GM15510 (cell line): ENCODE data around the gene TPPP.
"Not testable (repeated sequence)": the region's sequence is repeated elsewhere in the genome, so short reads cannot be mapped to it uniquely, and the experiment has no call there.

Experiments used
- POLR2A ChIP-seq: IDR thresholded peaks from 3 replicates; pipeline ENCODE4 v1.6.1; 2011; ENCODE audit warnings: borderline replicate concordance; ENCODE audit not compliant: insufficient read length; ENCODE audit errors: extremely low read depth

TPPP gene

DNA sequence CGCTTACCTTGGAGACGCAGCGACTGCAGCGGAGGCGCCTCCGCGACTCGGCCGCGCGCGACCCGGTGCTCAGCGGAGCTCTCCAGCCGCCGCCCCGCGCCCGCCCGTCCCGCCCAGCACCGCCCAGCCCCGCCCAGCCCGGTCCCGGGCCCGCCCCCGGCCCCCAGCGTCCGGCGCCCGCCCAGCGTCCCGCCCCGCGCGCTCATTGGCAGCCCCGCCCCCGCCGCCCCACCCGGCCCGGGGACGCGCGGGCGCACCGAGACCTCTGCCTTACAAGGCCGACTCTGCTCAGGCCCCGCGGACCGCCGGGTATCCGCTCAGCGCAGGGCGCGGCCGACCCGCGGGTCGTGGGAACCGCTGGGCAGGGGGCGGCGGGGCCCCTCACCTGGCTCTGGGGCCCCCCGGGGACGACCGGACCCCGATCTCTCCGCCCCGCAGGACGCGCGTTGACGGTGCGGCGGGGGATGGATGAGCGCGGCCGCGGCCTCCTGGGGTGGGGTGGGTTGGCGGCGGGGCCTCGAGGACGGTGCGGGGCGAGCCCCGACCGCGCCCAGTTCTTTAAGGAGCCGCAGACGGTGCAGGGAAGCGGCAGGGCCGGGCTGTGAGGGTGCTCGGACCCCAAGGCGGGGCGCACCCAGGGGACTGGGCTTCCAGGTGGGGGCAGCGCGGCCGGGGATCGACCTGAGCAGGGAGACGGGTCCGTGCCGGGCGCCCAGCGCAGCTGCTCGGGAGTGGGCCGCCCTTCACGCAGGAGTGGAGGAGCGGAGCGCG, at the start of gene TPPP:
Gene TPPP (minus strand): TSS at position 82 of the 771 bp plus-strand sequence. CDS start 15,292 bp downstream, outside the sequence.
- TF ChIP-seq POLR2A, result not testable (repeated sequence)

DNA sequence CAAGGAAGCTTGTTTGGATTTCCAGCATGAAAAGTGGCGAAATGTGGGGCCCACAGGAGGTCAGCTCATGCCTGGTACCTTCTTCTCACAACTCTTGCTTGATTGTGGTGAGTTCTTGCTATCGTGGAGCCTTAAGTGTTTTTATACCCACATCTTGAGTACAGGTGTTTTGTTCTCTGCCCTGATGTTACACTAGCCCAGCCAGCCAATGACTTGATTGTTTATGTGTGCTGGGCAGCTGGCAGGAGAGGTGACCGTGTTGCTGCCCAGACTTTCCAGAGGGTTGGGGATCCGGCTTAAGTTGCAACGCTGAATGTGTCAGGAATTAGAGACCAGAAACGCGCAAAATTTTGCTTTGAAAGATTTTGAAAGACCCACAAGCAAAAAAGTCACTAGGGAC, 24.0 kb upstream of the TPPP start:
- TF ChIP-seq POLR2A, result no peak

DNA sequence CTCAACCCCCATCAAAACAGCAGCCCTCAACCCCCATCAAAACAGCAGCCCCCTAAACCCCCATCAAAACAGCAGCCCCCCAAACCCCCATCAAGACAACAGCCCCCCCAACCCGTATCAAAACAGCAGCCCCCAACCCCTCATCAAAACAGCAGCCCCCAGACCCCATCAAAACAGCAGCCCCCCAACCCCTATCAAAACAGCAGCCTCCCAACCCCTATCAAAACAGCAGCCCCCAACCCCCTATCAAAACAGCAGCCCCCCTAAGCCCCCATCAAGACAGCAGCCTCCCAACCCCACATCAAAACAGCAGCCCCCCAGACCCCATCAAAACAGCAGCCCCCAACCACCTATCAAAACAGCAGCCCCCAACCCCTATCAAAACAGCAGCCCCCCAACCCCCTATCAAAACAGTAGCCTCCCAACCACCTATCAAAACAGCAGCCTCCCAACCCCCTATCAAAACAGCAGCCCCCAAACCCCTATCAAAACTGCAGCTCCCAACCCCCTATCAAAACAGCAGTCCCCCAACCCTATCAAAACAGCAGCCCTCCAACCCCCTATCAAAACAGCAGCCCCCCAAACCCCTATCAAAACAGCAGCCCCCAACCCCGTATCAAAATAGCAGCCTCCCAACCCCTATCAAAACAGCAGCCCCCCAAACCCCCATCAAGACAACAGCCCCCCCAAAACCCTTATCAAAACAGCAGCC, 1.2 kb downstream of the TPPP start:
- TF ChIP-seq POLR2A, result no peak

DNA sequence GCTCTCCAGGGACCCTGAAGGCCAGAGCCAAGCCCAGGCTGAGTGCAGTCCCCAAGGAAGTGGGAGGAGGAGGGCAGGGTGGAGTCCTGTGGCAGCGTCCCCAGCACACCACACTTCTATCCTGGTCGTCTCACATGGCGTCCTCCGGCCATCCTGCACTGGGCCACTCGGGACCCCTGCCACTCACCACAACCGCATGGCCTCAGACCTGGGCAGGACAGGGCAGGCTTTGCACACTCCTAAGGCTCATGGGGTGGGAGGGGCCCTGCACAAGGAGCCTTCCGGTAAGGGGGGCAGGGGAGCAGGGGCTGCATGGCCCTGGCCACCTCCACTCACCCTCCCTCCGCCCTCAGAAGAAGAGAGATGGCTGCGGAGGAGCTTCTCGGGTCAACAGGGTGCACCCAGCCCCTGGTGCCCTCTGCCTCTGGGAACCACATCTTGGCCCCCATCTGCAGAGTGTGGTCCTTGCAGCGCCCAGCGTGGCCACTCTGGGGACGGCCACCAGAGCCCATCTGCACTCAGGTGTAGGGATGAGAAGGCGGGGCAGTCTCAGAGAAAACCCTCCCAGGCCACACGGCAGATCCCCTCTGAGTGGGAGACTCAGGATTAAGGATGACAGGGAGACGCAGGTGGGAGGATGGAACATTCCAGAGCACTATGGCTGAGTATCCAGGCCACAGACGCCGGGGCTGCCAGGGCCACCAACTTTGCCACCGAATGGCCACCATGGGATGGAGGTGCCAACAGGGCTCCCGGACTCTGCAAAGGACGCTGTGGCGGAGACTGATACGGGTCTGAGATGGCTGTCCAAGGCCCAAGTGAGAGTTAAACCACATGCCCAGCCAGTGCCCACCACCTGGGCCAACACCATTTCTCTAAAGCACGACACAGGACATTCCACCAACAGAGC, 7.6 kb downstream of the TPPP start:
- no peak for TF ChIP-seq POLR2A

DNA sequence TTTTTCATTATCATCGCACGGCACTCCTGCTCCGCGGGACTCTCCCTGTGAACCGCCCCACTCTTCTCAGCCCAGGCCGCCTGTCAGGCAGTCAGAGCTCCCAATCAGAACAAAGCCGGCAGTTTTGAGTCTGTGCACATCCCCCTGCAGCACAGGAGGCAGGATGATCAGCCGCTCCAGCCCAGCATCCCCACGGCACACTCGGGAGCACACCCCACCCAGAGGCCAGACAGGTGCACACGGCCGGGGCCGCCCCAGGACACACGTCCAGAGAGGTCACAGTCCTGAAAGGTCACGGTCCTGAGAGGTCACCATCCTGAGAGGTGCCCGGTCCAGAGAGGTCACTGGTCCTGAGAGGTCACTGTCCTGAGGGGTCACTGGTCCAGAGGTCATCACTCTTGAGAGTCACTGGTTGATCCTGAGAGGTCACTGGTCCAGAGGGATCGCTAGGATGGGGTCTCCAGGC, 8.4 kb downstream of the TPPP start:
- no peak for TF ChIP-seq POLR2A

DNA sequence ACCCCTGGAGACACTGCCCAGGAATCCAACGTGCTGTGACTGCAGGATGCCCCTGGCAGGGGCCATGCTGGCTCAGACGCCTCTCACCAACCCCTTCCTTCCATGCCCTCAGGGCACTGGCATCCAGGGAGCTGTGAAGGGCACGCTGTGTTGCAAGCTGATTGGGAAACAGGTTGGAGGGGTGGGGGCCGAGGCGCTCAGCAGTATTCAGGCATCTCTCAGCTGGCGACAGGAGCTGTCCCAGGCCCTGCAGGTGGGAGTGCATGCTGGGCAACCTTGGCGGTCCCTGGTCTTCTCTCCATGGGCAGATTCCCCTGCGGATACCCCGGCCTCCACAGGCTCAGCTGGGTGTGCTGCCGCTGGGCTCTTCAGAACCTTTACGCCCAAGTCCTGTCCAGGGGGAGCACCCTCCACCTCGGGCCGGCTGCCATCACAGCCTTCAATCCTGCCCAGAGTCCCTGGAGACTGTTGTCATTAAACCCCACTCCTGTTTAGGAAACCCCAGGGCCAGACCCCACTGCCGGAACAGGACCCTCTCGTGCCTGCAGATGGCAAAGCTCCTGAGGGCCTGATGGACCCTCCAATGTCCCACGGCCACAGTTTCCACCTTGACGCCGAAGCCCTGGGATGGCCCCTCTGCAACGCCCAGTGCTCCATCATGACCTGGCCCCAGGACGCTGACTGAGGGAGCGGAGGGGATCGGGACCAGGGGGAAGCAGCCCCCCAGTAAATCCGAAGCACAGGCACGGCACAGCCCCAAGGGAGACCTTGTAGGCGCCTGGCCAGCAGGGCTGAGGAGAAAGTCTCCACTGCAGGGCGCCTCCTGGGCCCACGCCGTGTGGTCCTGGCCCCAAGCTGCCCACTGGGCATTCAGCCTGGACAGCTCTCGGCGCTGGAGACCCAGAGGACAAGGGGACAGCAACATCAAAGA, 9.3 kb downstream of the TPPP start:
- TF ChIP-seq POLR2A, result no peak

DNA sequence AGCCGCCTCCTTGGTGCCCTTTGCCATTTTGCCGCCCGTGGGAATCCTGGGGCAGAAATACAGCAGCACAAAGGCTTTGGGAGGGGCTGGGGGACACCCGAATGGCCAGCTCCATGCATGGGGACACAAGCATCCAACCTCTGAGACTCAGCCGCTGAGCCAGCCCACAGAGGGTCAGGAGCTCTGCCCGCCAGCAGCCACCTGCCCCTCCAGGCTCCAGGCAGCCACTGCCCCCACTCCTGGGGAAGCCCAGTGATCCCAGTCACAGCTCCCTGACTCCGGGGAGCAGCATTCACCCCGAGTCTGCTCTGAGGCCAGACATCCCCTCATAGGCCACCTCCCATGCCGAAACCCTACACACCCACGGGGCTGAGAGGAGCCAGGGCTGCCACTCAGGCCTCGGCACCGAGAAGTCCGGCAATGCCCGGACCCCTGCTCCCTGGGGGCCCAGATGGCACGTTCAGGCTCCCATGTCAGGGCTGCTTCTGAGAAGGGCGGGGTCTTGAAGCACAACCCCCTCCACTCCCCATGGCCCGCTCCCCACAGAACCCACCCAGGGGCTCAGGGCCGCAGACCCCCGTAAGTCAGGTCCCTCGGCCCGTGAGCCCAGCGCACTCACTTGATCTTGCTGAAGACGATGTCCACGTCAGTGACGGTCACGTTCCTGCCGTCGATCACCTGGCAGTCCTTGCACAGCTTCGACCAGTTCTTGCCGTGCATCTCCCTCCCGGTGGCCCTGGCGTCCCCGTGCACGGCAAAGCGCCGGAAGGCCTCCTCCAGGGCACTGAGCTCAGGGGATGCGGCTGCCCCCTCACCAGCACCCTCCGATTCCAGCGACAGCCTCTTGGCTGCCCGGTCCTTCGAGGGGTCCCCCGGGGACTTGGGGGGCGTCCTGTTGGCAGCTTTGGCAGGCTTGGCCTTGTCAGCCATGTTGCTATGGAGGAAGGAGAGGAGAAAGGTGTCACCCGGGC, 15.7 kb downstream of the TPPP start:
- TF ChIP-seq POLR2A, result no peak

DNA sequence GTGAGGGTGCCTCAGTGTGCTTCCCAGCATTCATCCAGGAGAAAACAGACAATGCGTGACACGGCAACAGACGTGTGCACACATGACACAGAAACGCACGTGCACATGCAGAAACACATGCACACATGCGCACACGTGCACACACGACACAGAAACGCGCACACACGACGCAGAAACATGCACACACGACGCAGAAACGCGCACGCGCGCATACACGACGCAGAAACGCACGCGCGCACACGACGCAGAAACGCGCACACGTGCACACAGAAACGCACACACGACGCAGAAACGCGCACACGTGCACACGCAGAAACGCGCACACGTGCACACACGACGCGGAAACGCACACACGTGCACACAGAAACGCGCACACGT, 16.5 kb downstream of the TPPP start:
- no peak for TF ChIP-seq POLR2A

DNA sequence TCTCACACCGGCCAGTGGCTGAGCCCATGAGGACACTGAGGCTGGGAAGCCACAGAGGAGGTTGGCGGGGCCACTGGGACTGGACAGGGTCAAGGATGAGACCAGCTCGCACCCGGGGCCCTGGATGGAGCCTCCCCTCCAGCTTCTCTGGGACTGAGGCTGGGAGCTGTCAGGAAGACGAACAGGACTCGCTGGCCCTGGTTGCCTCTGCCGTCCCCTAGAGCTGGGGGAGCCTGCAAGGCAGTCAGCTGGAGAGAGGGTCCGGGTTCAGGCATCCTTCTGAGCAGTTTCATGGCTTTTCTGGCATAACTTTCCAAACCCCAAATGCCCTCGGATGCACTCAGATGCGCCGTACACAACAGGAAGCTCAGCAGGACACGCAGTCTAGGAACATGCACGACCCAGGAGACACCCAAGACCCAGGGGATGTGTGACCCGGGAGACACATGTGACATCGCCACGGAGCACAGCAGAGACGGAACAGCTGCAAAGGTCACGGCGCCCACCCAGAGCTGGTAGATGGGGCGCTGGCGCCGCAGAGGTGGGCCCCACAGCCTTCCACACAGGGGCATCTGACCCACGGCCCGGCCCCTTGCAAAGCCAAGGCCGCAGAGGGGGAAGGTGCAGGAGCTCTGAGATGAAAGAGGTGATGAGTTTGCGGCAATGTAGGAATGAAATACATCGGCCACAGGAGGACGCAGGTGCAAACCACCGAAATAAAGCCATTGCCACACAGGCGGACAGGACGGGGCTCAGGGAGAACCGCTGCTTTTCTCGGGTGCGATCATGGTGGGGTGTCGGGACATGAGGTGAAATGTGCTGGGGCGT, 17.1 kb downstream of the TPPP start:
- TF ChIP-seq POLR2A, result no peak

DNA sequence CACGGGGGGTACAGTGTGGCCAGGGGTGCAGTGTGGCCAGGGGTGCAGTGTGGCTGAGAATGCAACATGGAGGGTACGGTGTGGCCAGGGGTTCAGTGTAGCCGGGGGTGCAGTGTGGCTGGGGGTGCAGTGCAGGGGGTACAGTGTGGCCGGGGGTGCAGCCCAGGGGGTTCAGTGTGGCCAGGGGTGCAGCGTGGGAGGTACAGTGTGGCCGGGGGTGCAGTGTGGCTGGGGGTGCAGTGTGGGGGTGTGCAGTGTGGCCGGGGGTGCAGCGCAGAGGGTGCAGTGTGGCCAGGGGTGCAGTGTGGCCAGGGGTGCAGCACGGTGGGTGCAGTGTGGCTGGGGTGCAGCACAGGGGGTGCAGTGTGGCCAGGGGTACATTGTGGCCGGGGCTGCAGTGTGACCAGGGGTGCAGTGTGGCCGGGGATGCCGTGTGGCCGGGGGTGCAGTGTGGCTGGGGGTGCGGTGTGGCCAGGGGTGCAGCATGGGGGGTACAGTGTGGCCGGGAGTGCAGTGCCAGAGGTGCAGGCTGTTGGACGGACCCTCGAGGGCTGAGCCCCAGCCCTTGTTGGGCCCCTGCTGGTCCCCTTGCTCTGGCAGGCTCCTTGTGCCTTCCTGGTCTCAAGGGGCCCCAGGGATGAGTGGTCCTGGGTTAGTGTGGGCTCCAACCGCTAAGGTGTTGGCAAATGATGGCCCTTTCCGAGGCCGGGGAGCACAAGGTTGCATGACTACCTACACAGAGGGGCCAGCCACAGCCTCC, 17.9 kb downstream of the TPPP start:
- no peak for TF ChIP-seq POLR2A

DNA sequence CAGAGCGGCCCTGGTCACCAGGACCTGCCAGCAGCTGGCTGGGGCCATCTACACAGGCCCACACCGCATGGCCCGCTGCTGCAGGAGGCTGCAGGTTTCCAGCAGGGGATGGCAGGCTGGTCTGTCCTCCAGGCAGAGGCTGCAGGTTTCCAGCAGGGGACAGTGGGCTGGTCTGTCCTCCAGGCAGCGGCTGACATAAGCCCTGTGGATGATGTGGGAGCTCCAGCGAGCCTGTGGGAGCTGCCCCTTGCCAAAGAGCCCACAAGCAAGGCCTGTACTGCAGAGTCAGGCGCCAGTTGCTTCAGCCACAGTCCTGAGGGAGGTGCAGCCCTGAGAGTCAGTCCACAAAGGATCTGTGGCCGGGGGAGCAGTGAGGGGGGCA, 18.5 kb downstream of the TPPP start:
- TF ChIP-seq POLR2A, result no peak
